Measurements from ENCODE around the gene PTPRT.

GRCh38 chr20:42603655-42604054, 586.1 kb downstream of the PTPRT start:
- TF ChIP-seq RELA (IDR thresholded peaks at IDR 0.05; ENCODE audit: borderline replicate concordance, partially characterized antibody) = no peak
- TF ChIP-seq POLR2A (IDR thresholded peaks at IDR 0.05; ENCODE audit: low read depth, low read length) = no peak
- no peak for TF ChIP-seq CTCF (IDR thresholded peaks at IDR 0.05 in 2 of 3, conservative IDR thresholded peaks at IDR 0.05 in 1 of 3; ENCODE audit: control insufficient read depth in 2 of 3, extremely low read depth in 1 of 3, insufficient read depth in 1 of 3, low read depth in 3 of 3, low read length in 3 of 3)
- TF ChIP-seq TBL1XR1 (IDR thresholded peaks at IDR 0.05; ENCODE audit: low read depth, low read length) = no peak
- no peak for TF ChIP-seq NFYB (IDR thresholded peaks at IDR 0.05; ENCODE audit: insufficient read depth, low read depth, low read length)
- TF ChIP-seq RFX5 (IDR thresholded peaks at IDR 0.05; ENCODE audit: low read depth, low read length) = no peak
- no peak for TF ChIP-seq ZNF24 (IDR thresholded peaks at IDR 0.05)
- no peak for TF ChIP-seq NBN (IDR thresholded peaks at IDR 0.05)
- TF ChIP-seq HDGF (IDR thresholded peaks at IDR 0.05) = no peak
- no peak for TF ChIP-seq CREB1 (IDR thresholded peaks at IDR 0.05; ENCODE audit: low read depth)
- no peak for TF ChIP-seq USF2 (IDR thresholded peaks at IDR 0.05; ENCODE audit: borderline replicate concordance, low read depth, low read length)
